Ectodermal cell (in vitro differentiated cells): ENCODE data around the gene MBD4.
"Not testable (repeated sequence)": the region's sequence is repeated elsewhere in the genome, so short reads cannot be mapped to it uniquely, and the experiment has no call there.

Source experiments
- H3K27ac ChIP-seq: 2 replicates; pipeline ENCODE4 v1.7.0; 2013; ENCODE audit warnings: mild to moderate bottlenecking, low read depth, low read length; ENCODE audit not compliant: insufficient read depth, poor library complexity, severe bottlenecking
- H3K27me3 ChIP-seq: 2 replicates; pipeline ENCODE4 v1.7.0; 2013; ENCODE audit warnings: mild to moderate bottlenecking, low read length; ENCODE audit not compliant: insufficient read depth, control insufficient read depth, poor library complexity, severe bottlenecking
- H3K36me3 ChIP-seq: one replicate; pipeline ENCODE4 v1.7.0; 2013; ENCODE audit warnings: low read length; ENCODE audit not compliant: control insufficient read depth, insufficient read depth
- H3K4me1 ChIP-seq: one replicate; pipeline ENCODE4 v1.7.0; 2013; ENCODE audit warnings: low read length; ENCODE audit not compliant: control insufficient read depth, insufficient read depth
- H3K4me3 ChIP-seq: 2 replicates; pipeline ENCODE4 v1.7.0; 2013; ENCODE audit warnings: low read depth, low read length, control low read depth; ENCODE audit not compliant: insufficient read depth
- H3K9me3 ChIP-seq: 2 replicates; pipeline ENCODE4 v1.7.0; 2013; ENCODE audit warnings: mild to moderate bottlenecking, low read length, moderate library complexity; ENCODE audit not compliant: control insufficient read depth
- WGBS, 2 experiments: methylation state at CpG; one replicate each; pipeline ENCODE4 v1.1.7; 2013; ENCODE audit warnings: missing lambda C conversion rate in 2 of 2; 5-methylcytosine and 5-hydroxymethylcytosine counted together

Gene MBD4

DNA sequence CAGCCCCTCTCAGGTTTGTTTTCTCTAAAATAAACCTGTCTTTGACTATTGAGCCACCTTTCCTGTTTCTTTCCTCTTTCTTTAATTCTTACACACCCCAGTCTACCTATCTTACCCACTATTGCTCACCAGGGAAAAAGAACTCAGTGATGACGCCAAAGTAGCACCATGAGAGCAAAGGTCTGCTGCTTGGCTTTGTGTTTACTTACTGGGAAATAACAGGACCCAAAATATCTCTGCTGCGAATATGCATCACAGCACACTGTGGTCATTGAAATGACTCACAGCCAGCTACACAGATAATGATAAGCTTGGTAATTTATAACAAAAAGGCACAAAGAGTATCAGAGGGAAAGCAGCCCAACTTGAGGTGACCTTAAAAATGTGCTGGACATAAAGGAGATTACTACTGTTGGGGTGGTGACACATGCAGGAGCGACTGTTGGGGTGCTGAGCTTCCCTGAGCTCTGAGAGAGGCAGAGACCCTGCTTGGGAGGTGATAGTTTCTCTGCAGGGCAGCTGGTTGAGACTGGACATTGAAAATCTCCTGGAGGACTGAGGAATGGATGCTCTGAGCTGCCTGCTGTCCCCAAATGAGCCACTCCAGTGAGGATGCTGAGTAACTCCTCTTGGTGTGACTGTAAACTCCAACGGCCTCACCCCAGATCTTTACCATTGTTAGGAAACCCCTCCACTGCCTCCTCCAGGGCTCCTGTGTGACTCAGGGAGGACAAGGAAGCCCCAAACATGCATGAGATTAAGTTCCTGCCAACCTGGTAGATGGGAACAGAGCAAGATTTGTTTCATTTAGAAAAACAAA, 25.9 kb downstream of the MBD4 start:
- Histone ChIP-seq H3K4me3 (no peak overlapping the region), H3K36me3 (no peaks in the 10 kb centered on the region), H3K27me3 (no peaks in the 10 kb centered on the region), H3K4me1 (no peaks in the 10 kb centered on the region), H3K9me3 (no peaks in the 10 kb centered on the region), H3K27ac (no peak overlapping the region)
- WGBS, 2 experiments, result 88 to 93% methylated on average over 4 of the region's 4 CpGs

- 77 to 86% methylated on average over 3 of the region's 3 CpGs for WGBS, 2 experiments
- H3K27ac ChIP-seq, H3K4me1 ChIP-seq, H3K4me3 ChIP-seq, H3K27me3 ChIP-seq, H3K9me3 ChIP-seq, H3K36me3 ChIP-seq: not testable (repeated sequence)
These were observed 26.5 kb downstream of the MBD4 start for GRCh38 chr3:129413238-129413637.

GRCh38 chr3:129412542-129413198, 27.1 kb downstream of the MBD4 start:
- Histone ChIP-seq H3K27me3 (no peaks in the 10 kb centered on the region), H3K36me3 (no peaks in the 10 kb centered on the region), H3K27ac (no peak overlapping the region), H3K9me3 (no peaks in the 10 kb centered on the region), H3K4me1 (no peaks in the 10 kb centered on the region), H3K4me3 (no peak overlapping the region)
- WGBS, 2 experiments, result 88 to 90% methylated on average over 6 of the region's 6 CpGs

DNA sequence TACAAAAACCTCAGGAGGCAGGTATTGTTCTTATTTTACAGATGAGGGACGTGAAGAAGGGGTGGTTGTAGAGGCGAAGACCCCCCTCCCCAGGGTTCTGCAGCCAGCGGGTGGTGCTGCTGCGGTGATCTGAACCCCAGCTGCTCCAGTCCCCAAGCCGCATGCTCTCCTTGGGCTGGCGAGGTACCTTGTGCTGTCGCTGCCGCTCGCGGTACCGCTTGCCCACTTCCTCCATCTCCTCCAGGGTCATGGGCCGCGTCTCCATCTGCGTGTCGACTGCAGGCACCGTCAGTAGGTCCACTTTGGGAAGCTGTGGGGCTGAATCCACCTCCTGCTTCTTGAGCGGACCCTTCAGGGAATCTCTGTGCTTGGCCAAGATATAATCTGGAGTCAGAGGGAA, 28.8 kb downstream of the MBD4 start:
- Histone ChIP-seq H3K36me3 (no peaks in the 10 kb centered on the region), H3K9me3 (no peaks in the 10 kb centered on the region), H3K27ac (no peak overlapping the region), H3K4me1 (no peaks in the 10 kb centered on the region), H3K4me3 (no peak overlapping the region), H3K27me3 (no peaks in the 10 kb centered on the region)
- WGBS, 2 experiments, result 89 to 91% methylated on average over 17 of the region's 17 CpGs

DNA sequence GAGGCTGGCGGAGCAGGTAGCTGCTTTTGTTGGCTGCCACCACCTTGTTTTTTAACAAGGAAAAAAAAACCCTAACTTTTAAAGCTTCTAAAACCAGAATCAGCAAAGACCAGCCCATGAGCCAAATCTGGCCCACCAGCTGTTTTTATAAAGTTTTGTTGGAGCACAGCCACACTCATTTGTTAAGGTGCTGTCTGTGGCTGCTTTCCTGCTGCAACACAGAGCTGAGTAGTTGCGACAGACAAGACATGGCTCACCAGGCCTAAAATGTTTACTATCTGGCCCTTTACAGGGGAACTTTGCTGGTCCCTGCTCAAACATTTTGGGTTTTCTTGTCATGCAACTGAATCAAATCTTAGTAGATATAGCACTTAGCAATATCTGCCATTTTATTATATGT, 30.2 kb downstream of the MBD4 start:
- no peaks in the 10 kb centered on the region for H3K27me3 ChIP-seq
- no peaks in the 10 kb centered on the region for H3K36me3 ChIP-seq
- no peaks in the 10 kb centered on the region for H3K4me1 ChIP-seq
- H3K9me3 ChIP-seq, result no peaks in the 10 kb centered on the region
- 96 to 97% methylated on average over 2 of the region's 2 CpGs for whole genome bisulfite sequencing, 2 experiments
- no peak overlapping the region for H3K27ac ChIP-seq
- H3K4me3 ChIP-seq, result no peak overlapping the region

DNA sequence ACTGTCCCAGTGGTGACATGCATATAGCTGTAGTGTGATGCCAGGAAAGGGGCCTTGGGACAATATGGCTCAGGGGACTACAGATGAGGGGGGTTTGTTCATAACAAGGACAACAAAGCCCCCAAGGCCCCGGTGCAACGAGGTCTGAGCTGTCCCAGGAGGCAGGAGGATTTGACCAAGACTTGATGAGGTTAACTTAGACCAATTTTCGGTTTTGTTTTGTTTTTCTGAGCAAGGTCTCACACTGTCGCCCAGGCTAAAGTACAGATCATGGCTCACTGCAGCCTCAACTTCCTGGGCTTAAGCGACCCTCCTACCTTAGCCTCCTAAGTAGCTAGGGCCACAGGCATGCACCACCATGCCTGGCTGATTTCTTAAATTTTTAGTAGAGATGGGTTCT, 35.1 kb downstream of the MBD4 start:
- no peaks in the 10 kb centered on the region for H3K4me1 ChIP-seq
- no peaks in the 10 kb centered on the region for H3K9me3 ChIP-seq
- H3K27ac ChIP-seq, result no peak overlapping the region
- WGBS, 2 experiments, result 89 to 90% methylated on average over 5 of the region's 5 CpGs
- H3K4me3 ChIP-seq, result no peak overlapping the region
- no peaks in the 10 kb centered on the region for H3K36me3 ChIP-seq
- no peaks in the 10 kb centered on the region for H3K27me3 ChIP-seq

- WGBS, 2 experiments, result 88 to 95% methylated on average over 7 of the region's 8 CpGs
- Histone ChIP-seq H3K27ac (no peak overlapping the region), H3K36me3 (no peaks in the 10 kb centered on the region), H3K4me3 (no peak overlapping the region), H3K4me1 (no peaks in the 10 kb centered on the region), H3K27me3 (no peaks in the 10 kb centered on the region), H3K9me3 (no peaks in the 10 kb centered on the region)
These were observed 35.6 kb downstream of the MBD4 start for GRCh38 chr3:129404130-129404529.

- H3K27me3 ChIP-seq, result no peaks in the 10 kb centered on the region
- no peaks in the 10 kb centered on the region for H3K4me1 ChIP-seq
- H3K4me3 ChIP-seq, result no peak overlapping the region
- H3K9me3 ChIP-seq, result no peaks in the 10 kb centered on the region
- H3K27ac ChIP-seq, result no peak overlapping the region
- H3K36me3 ChIP-seq, result no peaks in the 10 kb centered on the region
- WGBS, 2 experiments, result 83 to 86% methylated on average over 7 of the region's 7 CpGs
These were observed 36.3 kb downstream of the MBD4 start for GRCh38 chr3:129403450-129403849.

DNA sequence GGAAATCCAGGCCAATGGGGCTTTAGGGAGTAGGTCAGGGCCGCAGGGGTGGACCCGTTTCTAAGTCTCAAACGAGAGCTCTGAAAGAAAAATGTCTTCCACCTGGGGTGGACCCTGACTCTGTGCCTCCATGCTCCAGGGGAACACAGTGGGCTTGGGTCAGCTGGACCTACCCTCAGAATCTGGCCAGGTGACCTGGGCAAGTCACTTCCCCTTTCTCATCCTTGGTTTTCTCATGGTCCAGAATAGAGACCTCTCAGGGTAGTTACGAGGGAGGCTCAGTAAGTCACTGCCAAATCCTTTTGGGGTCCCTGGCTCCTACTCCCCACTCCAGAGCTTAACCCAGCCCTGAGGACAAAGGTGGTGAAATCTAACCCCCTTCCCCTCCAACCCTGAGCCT, 37.1 kb downstream of the MBD4 start:
- no peaks in the 10 kb centered on the region for H3K36me3 ChIP-seq
- H3K27ac ChIP-seq, result no peak overlapping the region
- H3K9me3 ChIP-seq, result no peaks in the 10 kb centered on the region
- peaks cover 8% of the 10 kb centered on the region for H3K4me1 ChIP-seq
- H3K4me3 ChIP-seq, result no peak overlapping the region
- WGBS, 2 experiments, result 96% methylated on average over 4 of the region's 4 CpGs
- no peaks in the 10 kb centered on the region for H3K27me3 ChIP-seq

DNA sequence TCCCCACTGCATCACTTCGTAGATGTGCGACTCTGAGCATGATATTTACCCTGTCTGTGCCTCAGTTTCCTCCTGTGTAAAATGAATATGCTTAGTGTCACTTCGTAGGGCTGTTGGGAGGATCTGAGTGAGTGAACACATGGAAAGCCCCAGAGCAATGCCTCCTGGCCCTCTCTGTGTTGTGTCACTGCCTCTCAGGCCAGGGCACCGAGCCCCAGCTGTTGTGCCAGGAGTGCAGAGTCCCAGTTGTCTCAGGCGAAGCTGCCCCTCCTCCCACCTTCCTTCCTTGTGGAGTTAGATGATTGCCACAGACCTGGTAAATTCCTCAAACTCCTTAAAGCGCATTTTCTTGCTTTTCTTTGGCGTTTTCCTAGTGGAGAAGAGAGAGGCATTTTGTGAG, 37.5 kb downstream of the MBD4 start:
- H3K27ac ChIP-seq, result no peak overlapping the region
- H3K9me3 ChIP-seq, result no peaks in the 10 kb centered on the region
- peaks cover 9% of the 10 kb centered on the region for H3K4me1 ChIP-seq
- no peaks in the 10 kb centered on the region for H3K36me3 ChIP-seq
- no peak overlapping the region for H3K4me3 ChIP-seq
- H3K27me3 ChIP-seq, result no peaks in the 10 kb centered on the region
- 85 to 95% methylated on average over 6 to 7 of the region's 7 CpGs for WGBS, 2 experiments
